ENCODE measurements around the gene GJD3. TPM values are rescaled to one million over a fixed set of nuclear protein-coding genes. Genes with fewer than 3 reads are reported as not detected.

GJD3 gene
- polyA plus RNA-seq, 1 donor from 2014 or later = not detected

DNA sequence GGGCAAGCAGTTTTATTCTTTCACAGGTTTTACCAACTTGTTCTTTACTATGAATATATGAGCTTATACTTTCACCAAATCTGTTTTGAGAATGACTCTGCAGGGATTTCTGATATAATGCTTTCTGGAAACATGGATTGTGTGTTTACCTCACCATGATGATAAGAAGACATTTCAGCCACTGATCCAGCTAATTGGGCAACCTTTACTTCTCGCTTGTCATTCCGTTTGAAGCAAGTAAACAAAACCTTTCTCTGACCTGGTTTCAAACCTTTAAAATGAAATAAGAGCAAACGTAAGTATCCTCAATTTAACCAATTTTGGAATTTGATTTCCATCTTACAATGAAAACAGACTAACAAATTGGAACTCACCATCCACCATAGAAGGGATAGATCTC is 39.5 kb upstream of the GJD3 start:
- H3F3A ChIP-seq (ENCODE audit: insufficient read depth, low read length, poor library complexity, severe bottlenecking) = no peaks in the 10 kb centered on the region
- H3K27ac ChIP-seq (ENCODE audit: low read length) = no peak overlapping the region
- no peaks in the 10 kb centered on the region for H4K20me1 ChIP-seq (ENCODE audit: insufficient read depth)
- no peaks in the 10 kb centered on the region for H3K27me3 ChIP-seq (ENCODE audit: insufficient read depth, low read depth, low read length)
- H3K36me3 ChIP-seq (ENCODE audit: insufficient read depth, low read length) = no peaks in the 10 kb centered on the region
- no peak overlapping the region for H2AFZ ChIP-seq (ENCODE audit: low read depth, low read length)
- no peaks in the 10 kb centered on the region for H3K79me2 ChIP-seq (replicated peaks; ENCODE audit: insufficient read depth, low read length)
- H3K4me2 ChIP-seq (ENCODE audit: low read length) = no peak overlapping the region
- H3K9me2 ChIP-seq (ENCODE audit: insufficient read depth, low read length) = no peaks in the 10 kb centered on the region
- H3K4me3 ChIP-seq (ENCODE audit: low read length) = no peak overlapping the region
- H3K9me3 ChIP-seq (ENCODE audit: low read length) = no peaks in the 10 kb centered on the region
- TF ChIP-seq POLR2AphosphoS5 (IDR thresholded peaks at IDR 0.05) (no peak), SMC3 (conservative IDR thresholded peaks at IDR 0.05; ENCODE audit: poor library complexity) (no peak), EP300 (conservative IDR thresholded peaks at IDR 0.05; ENCODE audit: poor library complexity, severe bottlenecking) (no peak), EZH2 (IDR thresholded peaks at IDR 0.05; ENCODE audit: borderline replicate concordance, insufficient read depth, low read length, poor library complexity, severe bottlenecking) (no peak), RAD21 (conservative IDR thresholded peaks at IDR 0.05) (no peak), MXI1 (conservative IDR thresholded peaks at IDR 0.05; ENCODE audit: poor library complexity, severe bottlenecking) (no peak), TAF1 (IDR thresholded peaks at IDR 0.05; ENCODE audit: low read depth) (no peak)
- TF ChIP-seq, protein P1, sequence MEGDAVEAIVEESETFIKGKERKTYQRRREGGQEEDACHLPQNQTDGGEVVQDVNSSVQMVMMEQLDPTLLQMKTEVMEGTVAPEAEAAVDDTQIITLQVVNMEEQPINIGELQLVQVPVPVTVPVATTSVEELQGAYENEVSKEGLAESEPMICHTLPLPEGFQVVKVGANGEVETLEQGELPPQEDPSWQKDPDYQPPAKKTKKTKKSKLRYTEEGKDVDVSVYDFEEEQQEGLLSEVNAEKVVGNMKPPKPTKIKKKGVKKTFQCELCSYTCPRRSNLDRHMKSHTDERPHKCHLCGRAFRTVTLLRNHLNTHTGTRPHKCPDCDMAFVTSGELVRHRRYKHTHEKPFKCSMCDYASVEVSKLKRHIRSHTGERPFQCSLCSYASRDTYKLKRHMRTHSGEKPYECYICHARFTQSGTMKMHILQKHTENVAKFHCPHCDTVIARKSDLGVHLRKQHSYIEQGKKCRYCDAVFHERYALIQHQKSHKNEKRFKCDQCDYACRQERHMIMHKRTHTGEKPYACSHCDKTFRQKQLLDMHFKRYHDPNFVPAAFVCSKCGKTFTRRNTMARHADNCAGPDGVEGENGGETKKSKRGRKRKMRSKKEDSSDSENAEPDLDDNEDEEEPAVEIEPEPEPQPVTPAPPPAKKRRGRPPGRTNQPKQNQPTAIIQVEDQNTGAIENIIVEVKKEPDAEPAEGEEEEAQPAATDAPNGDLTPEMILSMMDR (IDR thresholded peaks at IDR 0.05; ENCODE audit: poor library complexity, severe bottlenecking) = no peak
- TF ChIP-seq, protein P2, sequence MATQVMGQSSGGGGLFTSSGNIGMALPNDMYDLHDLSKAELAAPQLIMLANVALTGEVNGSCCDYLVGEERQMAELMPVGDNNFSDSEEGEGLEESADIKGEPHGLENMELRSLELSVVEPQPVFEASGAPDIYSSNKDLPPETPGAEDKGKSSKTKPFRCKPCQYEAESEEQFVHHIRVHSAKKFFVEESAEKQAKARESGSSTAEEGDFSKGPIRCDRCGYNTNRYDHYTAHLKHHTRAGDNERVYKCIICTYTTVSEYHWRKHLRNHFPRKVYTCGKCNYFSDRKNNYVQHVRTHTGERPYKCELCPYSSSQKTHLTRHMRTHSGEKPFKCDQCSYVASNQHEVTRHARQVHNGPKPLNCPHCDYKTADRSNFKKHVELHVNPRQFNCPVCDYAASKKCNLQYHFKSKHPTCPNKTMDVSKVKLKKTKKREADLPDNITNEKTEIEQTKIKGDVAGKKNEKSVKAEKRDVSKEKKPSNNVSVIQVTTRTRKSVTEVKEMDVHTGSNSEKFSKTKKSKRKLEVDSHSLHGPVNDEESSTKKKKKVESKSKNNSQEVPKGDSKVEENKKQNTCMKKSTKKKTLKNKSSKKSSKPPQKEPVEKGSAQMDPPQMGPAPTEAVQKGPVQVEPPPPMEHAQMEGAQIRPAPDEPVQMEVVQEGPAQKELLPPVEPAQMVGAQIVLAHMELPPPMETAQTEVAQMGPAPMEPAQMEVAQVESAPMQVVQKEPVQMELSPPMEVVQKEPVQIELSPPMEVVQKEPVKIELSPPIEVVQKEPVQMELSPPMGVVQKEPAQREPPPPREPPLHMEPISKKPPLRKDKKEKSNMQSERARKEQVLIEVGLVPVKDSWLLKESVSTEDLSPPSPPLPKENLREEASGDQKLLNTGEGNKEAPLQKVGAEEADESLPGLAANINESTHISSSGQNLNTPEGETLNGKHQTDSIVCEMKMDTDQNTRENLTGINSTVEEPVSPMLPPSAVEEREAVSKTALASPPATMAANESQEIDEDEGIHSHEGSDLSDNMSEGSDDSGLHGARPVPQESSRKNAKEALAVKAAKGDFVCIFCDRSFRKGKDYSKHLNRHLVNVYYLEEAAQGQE (IDR thresholded peaks at IDR 0.05; ENCODE audit: borderline replicate concordance) = no peak
- no peak overlapping the region for H3K9ac ChIP-seq (ENCODE audit: low read length)

DNA sequence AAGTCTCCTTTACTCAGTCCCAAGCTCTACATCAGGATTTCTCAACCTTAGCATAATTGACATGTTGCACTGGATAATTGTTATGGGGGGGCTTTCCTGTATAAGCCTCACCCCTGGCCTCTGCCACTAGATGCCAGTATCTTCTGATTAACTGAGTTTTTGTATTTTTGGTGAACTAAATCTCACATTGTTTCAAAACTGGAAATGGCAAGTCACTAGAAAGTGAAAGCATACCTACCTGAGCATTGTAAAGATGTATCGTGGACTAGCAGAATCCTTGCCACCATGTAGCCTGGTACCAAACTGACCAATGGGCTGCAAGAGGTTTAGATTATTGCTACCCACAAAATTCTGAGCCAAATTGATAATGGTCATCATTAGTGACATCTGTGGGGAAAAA is 38.1 kb upstream of the GJD3 start:
- no peak overlapping the region for H2AFZ ChIP-seq (ENCODE audit: low read depth, low read length)
- no peak overlapping the region for H3K27ac ChIP-seq (ENCODE audit: low read length)
- H3K4me2 ChIP-seq (ENCODE audit: low read length) = no peak overlapping the region
- no peaks in the 10 kb centered on the region for H3K36me3 ChIP-seq (ENCODE audit: insufficient read depth, low read length)
- no peak overlapping the region for H3K9ac ChIP-seq (ENCODE audit: low read length)
- no peak overlapping the region for H3K4me3 ChIP-seq (ENCODE audit: low read length)
- no peaks in the 10 kb centered on the region for H3K9me3 ChIP-seq (ENCODE audit: low read length)
- TF ChIP-seq EP300 (conservative IDR thresholded peaks at IDR 0.05; ENCODE audit: poor library complexity, severe bottlenecking) = no peak
- TF ChIP-seq RAD21 (conservative IDR thresholded peaks at IDR 0.05) = no peak
- TF ChIP-seq SMC3 (conservative IDR thresholded peaks at IDR 0.05; ENCODE audit: poor library complexity) = no peak
- no peak for TF ChIP-seq EZH2 (IDR thresholded peaks at IDR 0.05; ENCODE audit: borderline replicate concordance, insufficient read depth, low read length, poor library complexity, severe bottlenecking)
- TF ChIP-seq MXI1 (conservative IDR thresholded peaks at IDR 0.05; ENCODE audit: poor library complexity, severe bottlenecking) = no peak
- no peak for TF ChIP-seq TAF1 (IDR thresholded peaks at IDR 0.05; ENCODE audit: low read depth)
- TF ChIP-seq, protein P1 (IDR thresholded peaks at IDR 0.05; ENCODE audit: poor library complexity, severe bottlenecking) = no peak
- no peak for TF ChIP-seq POLR2AphosphoS5 (IDR thresholded peaks at IDR 0.05)
- TF ChIP-seq, protein P2 (IDR thresholded peaks at IDR 0.05; ENCODE audit: borderline replicate concordance) = no peak
- no peaks in the 10 kb centered on the region for H3F3A ChIP-seq (ENCODE audit: insufficient read depth, low read length, poor library complexity, severe bottlenecking)
- no peaks in the 10 kb centered on the region for H3K27me3 ChIP-seq (ENCODE audit: insufficient read depth, low read depth, low read length)
- H4K20me1 ChIP-seq (ENCODE audit: insufficient read depth) = no peaks in the 10 kb centered on the region
- no peaks in the 10 kb centered on the region for H3K9me2 ChIP-seq (ENCODE audit: insufficient read depth, low read length)
- H3K79me2 ChIP-seq (replicated peaks; ENCODE audit: insufficient read depth, low read length) = no peaks in the 10 kb centered on the region

All from neural cell (in vitro differentiated cells).